Measurements from ENCODE around the gene LYPD4.
"Not testable (repeated sequence)": the region's sequence is repeated elsewhere in the genome, so short reads cannot be mapped to it uniquely, and the experiment has no call there.

Gene LYPD4

DNA sequence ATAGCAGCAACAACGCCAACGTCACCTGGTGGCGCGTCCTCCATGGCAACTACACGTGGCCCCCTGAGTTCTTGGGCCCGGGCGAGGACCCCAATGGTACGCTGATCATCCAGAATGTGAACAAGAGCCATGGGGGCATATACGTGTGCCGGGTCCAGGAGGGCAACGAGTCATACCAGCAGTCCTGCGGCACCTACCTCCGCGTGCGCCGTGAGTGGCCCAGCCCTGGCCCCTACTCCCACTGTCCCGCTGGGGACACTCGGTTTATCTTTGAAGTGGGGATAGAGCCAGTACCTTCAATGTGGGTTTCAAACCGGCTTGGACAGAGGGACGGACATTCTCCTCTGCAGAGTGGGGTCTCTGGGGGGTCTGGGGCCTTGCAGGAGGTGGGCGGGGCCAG lies 34.6 kb upstream of the LYPD4 start:
- TF ChIP-seq, protein P1, sequence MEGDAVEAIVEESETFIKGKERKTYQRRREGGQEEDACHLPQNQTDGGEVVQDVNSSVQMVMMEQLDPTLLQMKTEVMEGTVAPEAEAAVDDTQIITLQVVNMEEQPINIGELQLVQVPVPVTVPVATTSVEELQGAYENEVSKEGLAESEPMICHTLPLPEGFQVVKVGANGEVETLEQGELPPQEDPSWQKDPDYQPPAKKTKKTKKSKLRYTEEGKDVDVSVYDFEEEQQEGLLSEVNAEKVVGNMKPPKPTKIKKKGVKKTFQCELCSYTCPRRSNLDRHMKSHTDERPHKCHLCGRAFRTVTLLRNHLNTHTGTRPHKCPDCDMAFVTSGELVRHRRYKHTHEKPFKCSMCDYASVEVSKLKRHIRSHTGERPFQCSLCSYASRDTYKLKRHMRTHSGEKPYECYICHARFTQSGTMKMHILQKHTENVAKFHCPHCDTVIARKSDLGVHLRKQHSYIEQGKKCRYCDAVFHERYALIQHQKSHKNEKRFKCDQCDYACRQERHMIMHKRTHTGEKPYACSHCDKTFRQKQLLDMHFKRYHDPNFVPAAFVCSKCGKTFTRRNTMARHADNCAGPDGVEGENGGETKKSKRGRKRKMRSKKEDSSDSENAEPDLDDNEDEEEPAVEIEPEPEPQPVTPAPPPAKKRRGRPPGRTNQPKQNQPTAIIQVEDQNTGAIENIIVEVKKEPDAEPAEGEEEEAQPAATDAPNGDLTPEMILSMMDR (IDR thresholded peaks at IDR 0.05) = no peak
- DNase-seq (ENCODE audit: low spot score) = no peak
- Histone ChIP-seq H3K27ac (no peak overlapping the region), H3K4me3 (no peak overlapping the region)

DNA sequence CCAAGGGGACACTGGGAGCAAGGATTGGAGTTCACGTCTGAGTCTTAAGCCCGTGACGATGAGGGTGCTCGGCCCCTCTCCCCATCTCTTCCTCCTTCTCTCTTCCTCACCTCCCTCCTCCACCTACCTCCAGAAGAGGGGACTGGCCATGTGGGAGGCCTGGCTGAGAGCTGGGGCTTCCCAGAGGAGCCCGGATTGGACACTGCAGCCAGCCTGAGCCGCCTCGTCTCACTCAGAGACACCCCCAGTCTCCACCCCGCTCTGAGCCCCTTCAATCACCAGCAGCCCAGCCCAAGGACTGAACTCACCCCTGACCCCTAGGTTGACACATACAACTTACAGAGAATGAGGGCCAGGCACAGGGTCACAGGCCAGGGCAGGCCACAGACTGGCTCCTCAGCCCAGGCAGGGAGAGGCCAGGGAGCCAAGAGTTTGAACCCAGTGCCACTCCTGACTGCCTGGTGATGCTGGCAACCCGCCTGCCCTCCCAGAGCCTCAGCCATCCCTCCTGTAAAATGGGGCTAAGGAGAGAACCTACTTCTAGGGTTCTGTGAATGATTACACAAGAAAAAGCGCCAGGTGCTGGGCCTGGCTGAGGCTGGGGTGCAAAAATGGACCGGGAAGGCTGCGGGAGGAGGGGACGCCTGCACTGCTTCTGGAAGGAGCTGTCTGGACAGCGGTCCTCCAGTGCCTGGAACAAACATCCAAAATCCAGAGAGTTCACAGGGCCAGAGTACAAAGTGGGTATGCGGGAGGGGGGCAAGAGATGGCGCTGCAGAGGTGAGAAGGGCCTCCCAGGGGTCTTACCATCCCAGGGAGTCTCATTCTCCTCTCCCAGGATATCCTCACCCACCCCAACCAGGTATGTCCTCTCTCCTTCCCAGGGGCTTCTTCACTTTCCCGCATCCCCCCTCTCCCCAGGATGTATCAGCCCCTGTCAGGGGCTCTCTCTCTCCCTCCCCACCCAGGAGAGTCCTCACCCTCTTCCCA lies 33.7 kb upstream of the LYPD4 start:
- TF ChIP-seq, protein P1 (IDR thresholded peaks at IDR 0.05) = no peak
- DNase-seq (ENCODE audit: low spot score) = no peak
- H3K4me3 ChIP-seq = no peak overlapping the region
- H3K27ac ChIP-seq = no peak overlapping the region

DNA sequence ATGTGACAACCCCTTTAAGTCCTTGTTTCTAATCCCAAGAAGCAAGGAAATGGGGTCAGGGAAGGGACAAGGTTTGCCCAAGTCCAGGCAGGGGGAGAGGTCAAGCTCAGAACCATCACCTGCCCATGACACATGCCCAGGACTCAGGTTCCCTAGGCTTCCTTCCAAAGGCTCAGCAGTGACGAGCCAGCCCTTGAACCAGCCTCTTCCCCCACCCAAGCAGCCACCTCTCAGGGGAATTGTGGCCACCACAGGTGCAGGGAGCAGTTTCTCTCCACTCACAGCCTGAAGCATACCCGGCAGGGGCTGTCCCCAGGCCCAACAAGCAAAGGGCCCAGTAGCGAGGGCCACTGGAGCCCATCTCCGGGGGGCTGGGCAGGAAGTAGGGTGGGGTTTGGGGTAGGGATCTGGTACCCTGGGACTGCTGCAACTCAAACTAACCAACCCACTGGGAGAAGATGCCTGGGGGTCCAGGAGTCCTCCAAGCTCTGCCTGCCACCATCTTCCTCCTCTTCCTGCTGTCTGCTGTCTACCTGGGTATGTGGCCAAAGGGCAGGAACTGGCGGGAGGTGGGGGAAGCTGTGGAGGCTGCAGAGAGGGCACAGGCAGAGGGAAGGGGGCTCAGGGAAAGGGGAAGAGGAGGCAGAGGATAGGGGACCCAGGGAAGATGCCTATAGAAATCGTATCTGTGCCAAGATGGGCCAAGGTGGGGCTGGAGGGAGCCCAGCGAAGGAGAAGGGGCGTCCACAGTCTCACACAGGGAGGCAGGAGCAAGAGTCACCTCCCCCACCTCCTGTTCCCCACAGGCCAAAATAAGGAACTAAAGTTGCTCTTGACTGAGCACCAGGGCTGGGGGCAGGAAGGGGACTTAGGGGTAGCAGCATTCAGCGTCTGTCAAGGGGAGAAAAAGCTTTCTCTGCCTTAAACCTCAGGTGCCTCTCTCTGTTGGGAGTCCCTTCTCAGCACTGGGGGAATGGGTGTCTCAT lies 32.7 kb upstream of the LYPD4 start, which contains the start of gene CD79A:
TSS of gene CD79A (plus strand) at position 433 of the 986 bp plus-strand sequence. CDS start at position 459, 26 bp downstream.
- TF ChIP-seq, protein P1 (IDR thresholded peaks at IDR 0.05) = no peak
- no peak within 1 kb of the TSS for H3K27ac ChIP-seq
- no peak for DNase-seq (ENCODE audit: low spot score)
- no peak within 1 kb of the TSS for H3K4me3 ChIP-seq

DNA sequence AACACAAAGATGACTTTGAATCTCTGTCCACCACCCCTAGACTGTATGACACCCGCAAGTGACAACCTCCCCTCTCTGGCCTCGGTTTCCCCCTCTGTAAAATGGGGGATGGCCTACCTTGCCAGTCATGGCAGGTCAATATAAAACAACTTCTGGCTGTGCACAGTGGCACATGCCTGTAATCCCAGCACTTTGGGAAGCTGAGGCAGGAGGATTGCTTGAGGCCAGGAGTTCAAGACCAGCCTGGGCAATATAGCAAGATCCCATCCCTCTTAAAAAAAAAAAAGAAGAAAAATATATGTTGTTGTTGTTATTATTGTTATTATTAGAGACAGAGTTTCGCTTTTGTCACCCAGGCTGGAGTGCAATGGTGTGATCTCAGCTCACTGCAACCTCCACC lies 31.5 kb upstream of the LYPD4 start:
- H3K27ac ChIP-seq; DNase-seq (ENCODE audit: low spot score); H3K4me3 ChIP-seq: not testable (repeated sequence)

DNA sequence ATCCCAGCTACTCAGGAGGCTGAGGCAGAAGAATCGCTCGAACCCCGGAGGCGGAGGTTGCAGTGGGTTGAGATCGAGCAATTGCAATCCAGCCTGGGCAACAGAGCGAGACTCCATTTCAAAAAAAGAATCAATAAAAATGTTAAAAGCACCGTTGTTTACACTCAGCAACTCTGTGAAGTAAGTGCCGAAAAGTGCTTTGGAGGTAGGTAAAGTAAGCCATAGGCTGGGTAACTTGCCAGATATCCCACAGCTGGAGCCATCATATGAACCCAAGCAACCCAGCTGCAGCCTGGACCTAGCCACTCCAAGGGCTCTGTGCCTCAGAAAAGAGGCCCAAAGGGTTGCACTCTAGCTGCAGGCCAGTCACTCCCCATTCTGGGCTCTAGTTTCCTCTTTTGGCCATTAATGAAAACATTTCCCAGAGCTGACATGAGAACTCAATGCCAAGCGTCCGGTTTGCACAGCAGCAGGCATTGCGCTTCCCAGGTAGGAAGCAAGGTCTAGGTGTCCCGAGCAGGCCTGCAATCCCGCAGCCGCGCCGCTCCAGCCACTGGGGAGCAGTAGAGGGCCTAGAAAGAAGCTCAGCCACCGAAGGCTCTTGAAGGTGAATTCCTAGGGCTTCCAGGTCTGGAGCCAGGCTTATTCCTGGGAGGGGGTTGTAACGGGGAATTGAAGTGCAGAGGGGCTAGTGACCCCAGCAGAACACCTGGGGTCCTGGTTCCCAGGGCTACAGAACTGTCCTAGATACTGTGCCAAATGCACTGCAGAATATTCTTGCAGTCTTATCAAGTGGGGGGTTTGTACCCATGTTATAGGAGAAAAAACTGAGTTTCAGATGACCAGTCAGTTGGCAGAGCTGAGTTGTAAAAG lies 28.5 kb upstream of the LYPD4 start:
- TF ChIP-seq, protein P1 (IDR thresholded peaks at IDR 0.05) = peak; percentile 25
- Histone ChIP-seq H3K4me3 (no peak overlapping the region), H3K27ac (no peak overlapping the region)
- DNase-seq (ENCODE audit: low spot score) = no peak

DNA sequence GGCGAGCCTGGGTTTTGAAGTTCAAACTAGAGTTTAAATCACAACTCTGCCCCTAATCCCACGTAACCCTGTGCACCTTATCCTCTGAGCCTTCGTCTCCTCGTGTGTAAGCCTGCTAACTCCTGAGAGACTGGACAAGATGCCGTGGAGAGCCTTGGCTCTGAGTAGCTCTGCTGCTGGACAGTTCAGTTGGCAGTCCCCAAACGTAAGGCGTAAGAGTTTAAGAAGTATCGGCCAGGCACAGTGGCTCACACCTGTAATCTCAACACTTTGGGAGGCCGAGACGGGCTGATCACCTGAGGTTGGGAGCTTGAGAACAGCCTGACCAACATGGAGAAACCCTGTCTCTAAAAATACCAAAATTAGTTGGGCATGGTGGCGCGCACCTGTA lies 27.9 kb upstream of the LYPD4 start:
- DNase-seq (ENCODE audit: low spot score) = no peak
- TF ChIP-seq, protein P1 (IDR thresholded peaks at IDR 0.05) = no peak
- no peak overlapping the region for H3K4me3 ChIP-seq
- no peak overlapping the region for H3K27ac ChIP-seq

Measured in coronary artery (tissue), 2 donors.